Measurements from ENCODE around the gene RAB3D. TPM values are rescaled to one million over a fixed set of nuclear protein-coding genes. Genes with fewer than 3 reads are reported as not detected.

RAB3D gene
- total RNA-seq, 1 experiment from 2014 or later, result 35.0 TPM

DNA sequence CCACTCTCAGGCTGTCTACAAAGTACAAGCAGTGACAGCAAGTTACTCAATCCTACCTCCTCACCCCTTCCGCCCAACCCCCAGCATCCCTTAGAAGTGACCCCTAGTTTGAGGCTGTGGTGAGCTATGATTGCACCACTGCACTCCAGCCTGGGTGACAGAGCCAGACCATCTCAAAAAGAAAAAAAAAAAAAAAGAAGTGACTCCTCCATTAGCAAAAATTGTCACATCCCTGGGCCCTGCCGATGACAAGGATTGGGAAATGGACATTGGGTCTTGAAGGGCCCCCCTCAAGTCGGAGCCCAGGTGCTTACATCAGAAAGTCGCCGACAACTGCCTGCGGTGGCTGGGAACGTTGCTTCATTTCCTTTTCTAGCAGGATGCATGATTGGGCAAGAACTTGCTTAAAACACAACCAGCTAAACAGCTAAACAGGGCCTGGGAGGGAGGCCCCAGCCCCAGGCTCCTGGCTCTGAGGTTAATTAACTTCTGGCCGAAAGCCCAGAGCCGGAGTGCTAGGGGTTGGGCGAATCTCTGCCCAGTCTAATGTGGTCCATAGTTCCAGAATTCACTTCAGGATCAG is 15.3 kb downstream of the RAB3D start:
- intact Hi-C loops (cut with micrococcal nuclease; ENCODE audit: unreplicated experiment), result loop anchor here (2.0 kb wide), 1 partner anchor 23 kb away; the partner anchor contains the start of genes CCDC159 and TMEM205
- CTCF ChIA-PET, result interaction anchor here (0.6 kb wide), 1 partner anchor 54 kb away, joined by 7 read pairs; no protein-coding TSS in a partner anchor
- H3K27ac ChIP-seq, result peak overlapping the region; percentile 73

DNA sequence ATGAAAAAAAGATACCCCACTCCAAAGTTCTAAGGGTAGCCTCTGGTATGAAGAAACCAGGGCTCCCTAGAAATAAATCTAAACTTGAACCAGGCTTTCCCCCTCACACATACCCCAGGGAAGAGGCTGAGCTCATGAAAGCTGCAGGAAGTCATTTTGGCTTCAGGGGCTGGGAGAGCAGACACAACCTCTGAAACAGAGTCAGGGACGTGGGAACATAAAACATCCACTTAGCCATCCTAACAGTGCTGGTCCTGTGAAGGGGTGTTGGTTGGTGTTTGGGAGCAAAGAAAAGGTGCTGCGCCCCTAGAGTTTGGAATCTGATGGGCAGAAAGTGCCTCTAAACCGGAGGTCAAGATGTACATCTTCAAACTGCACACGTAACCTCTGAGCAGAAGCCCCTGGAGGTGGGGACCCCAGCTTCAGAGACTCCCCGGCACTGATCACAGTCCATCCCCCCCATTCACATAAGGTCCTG is 15.8 kb downstream of the RAB3D start:
- Histone ChIP-seq H2AFZ (no peak overlapping the region), H3K4me2 (peak overlapping the region; percentile 70), H3K27ac (peak overlapping the region; percentile 73), H3K36me3 (ENCODE audit: low read depth) (no peaks in the 10 kb centered on the region; the same call in 1 of the 2 replicates), H3K4me1 (replicated peaks; ENCODE audit: insufficient read depth) (peaks cover 48% of the 10 kb centered on the region), H3K9me2 (ENCODE audit: insufficient read depth) (no peaks in the 10 kb centered on the region), H3K4me3 (peak overlapping the region; percentile 25; the same call in 1 of the 2 replicates), H4K20me1 (ENCODE audit: insufficient read depth) (no peaks in the 10 kb centered on the region), H3K27me3 (ENCODE audit: insufficient read depth, low read depth) (no peaks in the 10 kb centered on the region), H3K79me2 (ENCODE audit: low read depth) (no peaks in the 10 kb centered on the region), H3F3A (ENCODE audit: insufficient read depth, low read depth) (peaks cover 55% of the 10 kb centered on the region), H3K9me3 (ENCODE audit: insufficient read depth, low read depth) (no peaks in the 10 kb centered on the region)
- TSS peak; percentile 38 for BruUV-seq (replicated peaks)
- DNase-seq, result peak in 1 of 2 experiments; percentile 46
- CTCF ChIA-PET, result interaction anchor here (0.6 kb wide), 1 partner anchor 55 kb away, joined by 7 read pairs; no protein-coding TSS in a partner anchor
- POLR2A ChIA-PET (ENCODE audit: unreplicated experiment), result interaction anchor here (0.5 kb wide), 1 partner anchor 90 kb away, joined by 8 read pairs; no protein-coding TSS in a partner anchor
- intact Hi-C loops (cut with micrococcal nuclease; ENCODE audit: unreplicated experiment), result loop anchor here (2.0 kb wide), 1 partner anchor 23 kb away; the partner anchor contains the start of genes CCDC159 and TMEM205
- TF ChIP-seq, protein P1, sequence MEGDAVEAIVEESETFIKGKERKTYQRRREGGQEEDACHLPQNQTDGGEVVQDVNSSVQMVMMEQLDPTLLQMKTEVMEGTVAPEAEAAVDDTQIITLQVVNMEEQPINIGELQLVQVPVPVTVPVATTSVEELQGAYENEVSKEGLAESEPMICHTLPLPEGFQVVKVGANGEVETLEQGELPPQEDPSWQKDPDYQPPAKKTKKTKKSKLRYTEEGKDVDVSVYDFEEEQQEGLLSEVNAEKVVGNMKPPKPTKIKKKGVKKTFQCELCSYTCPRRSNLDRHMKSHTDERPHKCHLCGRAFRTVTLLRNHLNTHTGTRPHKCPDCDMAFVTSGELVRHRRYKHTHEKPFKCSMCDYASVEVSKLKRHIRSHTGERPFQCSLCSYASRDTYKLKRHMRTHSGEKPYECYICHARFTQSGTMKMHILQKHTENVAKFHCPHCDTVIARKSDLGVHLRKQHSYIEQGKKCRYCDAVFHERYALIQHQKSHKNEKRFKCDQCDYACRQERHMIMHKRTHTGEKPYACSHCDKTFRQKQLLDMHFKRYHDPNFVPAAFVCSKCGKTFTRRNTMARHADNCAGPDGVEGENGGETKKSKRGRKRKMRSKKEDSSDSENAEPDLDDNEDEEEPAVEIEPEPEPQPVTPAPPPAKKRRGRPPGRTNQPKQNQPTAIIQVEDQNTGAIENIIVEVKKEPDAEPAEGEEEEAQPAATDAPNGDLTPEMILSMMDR (conservative IDR thresholded peaks at IDR 0.05), result no peak
- no peak for TF ChIP-seq EZH2 (IDR thresholded peaks at IDR 0.05; ENCODE audit: low read depth)

More for the DNA sequence above, 15.3 kb downstream of the RAB3D start:
- H3K9me3 ChIP-seq (ENCODE audit: insufficient read depth, low read depth), result no peaks in the 10 kb centered on the region
- H3K36me3 ChIP-seq (ENCODE audit: low read depth), result no peaks in the 10 kb centered on the region; the same call in 1 of the 2 replicates
- peaks cover 43% of the 10 kb centered on the region for H3K4me1 ChIP-seq (replicated peaks; ENCODE audit: insufficient read depth)
- H4K20me1 ChIP-seq (ENCODE audit: insufficient read depth), result no peaks in the 10 kb centered on the region
- BruUV-seq (replicated peaks), result no TSS peak
- DNase-seq, result peak; percentile 83 to 98
- POLR2A ChIA-PET (ENCODE audit: unreplicated experiment), result interaction anchor here (0.5 kb wide), 1 partner anchor 90 kb away, joined by 8 read pairs; no protein-coding TSS in a partner anchor
- H3K9me2 ChIP-seq (ENCODE audit: insufficient read depth), result no peaks in the 10 kb centered on the region
- H2AFZ ChIP-seq, result no peak overlapping the region
- no peaks in the 10 kb centered on the region for H3K79me2 ChIP-seq (ENCODE audit: low read depth)
- peaks cover 49% of the 10 kb centered on the region for H3F3A ChIP-seq (ENCODE audit: insufficient read depth, low read depth)
- peak overlapping the region; percentile 70 for H3K4me2 ChIP-seq
- H3K4me3 ChIP-seq, result peak overlapping the region; percentile 25; the same call in 1 of the 2 replicates
- no peak for TF ChIP-seq EZH2 (IDR thresholded peaks at IDR 0.05; ENCODE audit: low read depth)
- TF ChIP-seq, protein P1 (conservative IDR thresholded peaks at IDR 0.05), result no peak
- no peaks in the 10 kb centered on the region for H3K27me3 ChIP-seq (ENCODE audit: insufficient read depth, low read depth)

GRCh38 chr19:11322269-11323024 is 17.0 kb downstream of the RAB3D start:
- intact Hi-C loops (cut with micrococcal nuclease; ENCODE audit: unreplicated experiment), result no loop called here
- ChIA-PET CTCF (interaction anchor here (0.7 kb wide), 1 partner anchor 29 kb away, joined by 9 read pairs; no protein-coding TSS in a partner anchor), POLR2A (ENCODE audit: unreplicated experiment) (no interaction called here)
- no peak overlapping the region for H3K4me3 ChIP-seq
- no peaks in the 10 kb centered on the region for H3K36me3 ChIP-seq (ENCODE audit: low read depth)
- peak in 1 of 2 experiments; percentile 74 for DNase-seq
- peaks cover 67% of the 10 kb centered on the region for H3F3A ChIP-seq (ENCODE audit: insufficient read depth, low read depth)
- H4K20me1 ChIP-seq (ENCODE audit: insufficient read depth), result no peaks in the 10 kb centered on the region
- peaks cover 60% of the 10 kb centered on the region for H3K4me1 ChIP-seq (replicated peaks; ENCODE audit: insufficient read depth)
- no peaks in the 10 kb centered on the region for H3K9me3 ChIP-seq (ENCODE audit: insufficient read depth, low read depth)
- no peaks in the 10 kb centered on the region for H3K27me3 ChIP-seq (ENCODE audit: insufficient read depth, low read depth)
- no peak overlapping the region for H2AFZ ChIP-seq
- TF ChIP-seq, protein P1 (conservative IDR thresholded peaks at IDR 0.05), result no peak
- TF ChIP-seq EZH2 (IDR thresholded peaks at IDR 0.05; ENCODE audit: low read depth), result no peak
- BruUV-seq (replicated peaks), result no TSS peak
- H3K79me2 ChIP-seq (ENCODE audit: low read depth), result no peaks in the 10 kb centered on the region
- peak overlapping the region; percentile 70 for H3K4me2 ChIP-seq
- H3K27ac ChIP-seq, result peak overlapping the region; percentile 73
- H3K9me2 ChIP-seq (ENCODE audit: insufficient read depth), result no peaks in the 10 kb centered on the region
